Liver (tissue), 9 donors: ENCODE data around the gene PAX6. TPM values are rescaled to one million over a fixed set of nuclear protein-coding genes. Genes with fewer than 3 reads are reported as not detected.

Experiments
- DNase-seq: peaks from one replicate; pipeline ENCODE4 v3.0.0-alpha.2; 2017; ENCODE audit warnings: low spot score
- H3K27ac ChIP-seq, 2 donors: one replicate each; pipeline ENCODE4 v1.7.0; 2013; ENCODE audit warnings: inconsistent platforms in 2 of 2, low read length in 2 of 2, control low read depth in 1 of 2, low read depth in 1 of 2, mild to moderate bottlenecking in 1 of 2
- H3K27me3 ChIP-seq, 4 donors: one replicate each; pipeline versions ENCODE4 v1.6.1 to v1.7.0; 2013; ENCODE audit warnings: low read length in 3 of 4, inconsistent platforms in 1 of 4, mild to moderate bottlenecking in 1 of 4, moderate library complexity in 1 of 4; ENCODE audit not compliant: control insufficient read depth in 4 of 4, insufficient read depth in 4 of 4
- H3K36me3 ChIP-seq, 4 donors: one replicate each; pipeline versions ENCODE4 v1.6.1 to v1.7.0; 2013; ENCODE audit warnings: low read length in 3 of 4, mild to moderate bottlenecking in 3 of 4, low read depth in 1 of 4, moderate library complexity in 1 of 4; ENCODE audit not compliant: control insufficient read depth in 4 of 4, insufficient read depth in 3 of 4
- H3K4me1 ChIP-seq, 4 donors: one replicate each; pipeline versions ENCODE4 v1.6.1 to v1.7.0; 2013; ENCODE audit warnings: low read length in 3 of 4, mild to moderate bottlenecking in 3 of 4, moderate library complexity in 1 of 4; ENCODE audit not compliant: control insufficient read depth in 4 of 4, insufficient read depth in 4 of 4
- H3K4me3 ChIP-seq, 3 donors: one replicate each; pipeline versions ENCODE4 v1.6.1 to v1.7.0; 2013; ENCODE audit warnings: low read length in 3 of 3, control low read depth in 1 of 3, low read depth in 1 of 3, mild to moderate bottlenecking in 1 of 3
- H3K9ac ChIP-seq, 2 donors: one replicate each; pipeline ENCODE4 v1.7.0; 2013; ENCODE audit warnings: low read length in 2 of 2, mild to moderate bottlenecking in 2 of 2, moderate library complexity in 2 of 2, control low read depth in 1 of 2, low read depth in 1 of 2
- H3K9me3 ChIP-seq, 4 donors: one replicate each; pipeline versions ENCODE4 v1.6.1 to v1.7.0; 2013; ENCODE audit warnings: low read length in 3 of 4; ENCODE audit not compliant: control insufficient read depth in 4 of 4
- ATF3 ChIP-seq: IDR thresholded peaks from 2 replicates; pipeline ENCODE4 v1.6.1; 2016; ENCODE audit warnings: antibody characterized with exemption
- CTCF ChIP-seq: fragments of 150-350 bp; IDR thresholded peaks from 2 replicates; pipeline ENCODE4 v1.5.1; 2017; ENCODE audit warnings: improper control_type of control experiment, low read depth, low read length; ENCODE audit not compliant: missing input control
- EGR1 ChIP-seq, 2 donors: IDR thresholded peaks; 2 replicates each; pipeline ENCODE4 v1.6.1; 2016 to 2018; ENCODE audit warnings: antibody characterized with exemption in 2 of 2, low read depth in 2 of 2
- FOXA1 ChIP-seq: IDR thresholded peaks from 2 replicates; pipeline ENCODE4 v1.6.1; 2016; ENCODE audit warnings: antibody characterized with exemption
- FOXA2 ChIP-seq: IDR thresholded peaks from 2 replicates; pipeline ENCODE4 v1.6.1; 2016; ENCODE audit warnings: antibody characterized with exemption
- GABPA ChIP-seq, 2 donors: IDR thresholded peaks in 1 of 2; conservative IDR thresholded peaks in 1 of 2; 2 replicates each; pipeline ENCODE4 v1.6.1; 2016; ENCODE audit warnings: antibody characterized with exemption in 2 of 2, mild to moderate bottlenecking in 1 of 2, moderate library complexity in 1 of 2
- HNF4A ChIP-seq, 2 donors: conservative IDR thresholded peaks; 2 replicates each; pipeline ENCODE4 v1.6.1; 2016; ENCODE audit warnings: antibody characterized with exemption in 2 of 2, mild to moderate bottlenecking in 2 of 2
- JUND ChIP-seq, 2 donors: IDR thresholded peaks; 2 replicates each; pipeline ENCODE4 v1.6.1; 2016; ENCODE audit warnings: antibody characterized with exemption in 2 of 2
- MAX ChIP-seq: IDR thresholded peaks from 2 replicates; pipeline ENCODE4 v1.6.1; 2016; ENCODE audit warnings: antibody characterized with exemption
- NR2F2 ChIP-seq: IDR thresholded peaks from 2 replicates; pipeline ENCODE4 v1.6.1; 2016; ENCODE audit warnings: antibody characterized with exemption
- RAD21 ChIP-seq, 2 donors: IDR thresholded peaks; 2 replicates each; pipeline ENCODE4 v1.6.1; 2016; ENCODE audit warnings: antibody characterized with exemption in 2 of 2, mild to moderate bottlenecking in 2 of 2
- REST ChIP-seq: IDR thresholded peaks from 2 replicates; pipeline ENCODE4 v1.6.1; 2016; ENCODE audit warnings: antibody characterized with exemption, mild to moderate bottlenecking
- RXRA ChIP-seq, 2 donors: IDR thresholded peaks; 2 replicates each; pipeline ENCODE4 v1.6.1; 2017 to 2018; ENCODE audit warnings: antibody characterized with exemption in 2 of 2, mild to moderate bottlenecking in 1 of 2
- SP1 ChIP-seq: IDR thresholded peaks from 2 replicates; pipeline ENCODE4 v1.6.1; 2018; ENCODE audit warnings: antibody characterized with exemption, mild to moderate bottlenecking
- TAF1 ChIP-seq: conservative IDR thresholded peaks from 2 replicates; pipeline ENCODE4 v1.6.1; 2016; ENCODE audit warnings: antibody characterized with exemption, mild to moderate bottlenecking
- YY1 ChIP-seq: IDR thresholded peaks from 2 replicates; pipeline ENCODE4 v1.6.1; 2016; ENCODE audit warnings: antibody characterized with exemption, mild to moderate bottlenecking
- ZBTB33 ChIP-seq: IDR thresholded peaks from 2 replicates; pipeline ENCODE4 v1.6.1; 2016; ENCODE audit warnings: antibody characterized with exemption
- WGBS: extraction: QIAGEN DNeasy Blood & Tissue Kit; methylation state at CpG from one replicate; pipeline ENCODE4 v1.1.7; 2013; 5-methylcytosine and 5-hydroxymethylcytosine counted together
- polyA plus RNA-seq, 2 donors: library from polyadenylated mRNA; stranded (reverse) in 1 of 2; unstranded in 1 of 2; fragments of 200-250 nt in 1 of 2; fragments of >200 nt in 1 of 2; fragmentation: Nextera tagmentation in 1 of 2; extraction: Ambion mirVana in 1 of 2; gene quantifications; one replicate each; pipeline versions ENCODE4 v1.2.1 to v1.2.3, GENCODE V29; 2013 to 2015
- total RNA-seq, 2 donors: library from RNA; depleted of rRNA; stranded (reverse); fragments of >200 nt; gene quantifications; one replicate each; pipeline ENCODE4 v1.2.3, GENCODE V29; 2014
- donor health status: healthy.
- donor health status: healthy.
- donor health status: healthy.
- donor health status: healthy.
- donor health status: healthy.

Gene PAX6
- total and polyA plus RNA-seq, 4 donors: not detected

GRCh38 chr11:31794548-31794947 is 16.6 kb downstream of the PAX6 start (continued):
- TF ChIP-seq REST: no peak

GRCh38 chr11:31793264-31793663 is 17.9 kb downstream of the PAX6 start:
- WGBS: 89% methylated on average over 10 of the region's 10 CpGs
- H3K27me3 ChIP-seq: peaks cover 2 to 11% (median 2%) of the 10 kb centered on the region in 4 donors
- TF ChIP-seq CTCF (no peak), TAF1 (no peak), NR2F2 (no peak), SP1 (no peak), HNF4A (conservative IDR thresholded peaks at IDR 0.05) (no peak), ATF3 (no peak), ZBTB33 (no peak), YY1 (no peak), REST (no peak), EGR1 (IDR thresholded peaks at IDR 0.05; ENCODE audit: low read depth in 2 of 2) (no peak), RAD21 (IDR thresholded peaks at IDR 0.05) (no peak), FOXA1 (no peak), JUND (IDR thresholded peaks at IDR 0.05) (no peak), GABPA (IDR thresholded peaks at IDR 0.05 in 1 of 2, conservative IDR thresholded peaks at IDR 0.05 in 1 of 2) (no peak), MAX (no peak), RXRA (IDR thresholded peaks at IDR 0.05) (no peak), FOXA2 (no peak)
- H3K36me3 ChIP-seq: no peaks in the 10 kb centered on the region
- H3K27ac ChIP-seq: no peak overlapping the region
- peaks cover 0 to under 1% (median 0%) of the 10 kb centered on the region in 4 donors for H3K9me3 ChIP-seq
- no peak overlapping the region for H3K4me3 ChIP-seq
- DNase-seq: no peak
- peaks cover under 1 to 8% (median 5%) of the 10 kb centered on the region in 4 donors for H3K4me1 ChIP-seq
- H3K9ac ChIP-seq: no peak overlapping the region
